WTC11 (cell line): ENCODE data around the gene HDAC3.

Source experiments
- ATF2 ChIP-seq: sonication (generic); formaldehyde crosslinking; IDR thresholded peaks from 2 replicates; pipeline ENCODE4 v1.8.1; 2022; ENCODE audit warnings: low read depth, missing genetic modification reagents, borderline replicate concordance
- ATF3 ChIP-seq: sonication (generic); formaldehyde crosslinking; conservative IDR thresholded peaks from 2 replicates; pipeline ENCODE4 v1.8.1; 2022; ENCODE audit warnings: mild to moderate bottlenecking, missing genetic modification reagents
- CTCF ChIP-seq: fragments of 200-600 bp; IDR thresholded peaks from 2 replicates; pipeline ENCODE4 v1.8.0; 2022; ENCODE audit warnings: antibody characterized with exemption
- ESRRA ChIP-seq: sonication (generic); formaldehyde crosslinking; IDR thresholded peaks from 2 replicates; pipeline ENCODE4 v1.8.1; 2022; ENCODE audit warnings: mild to moderate bottlenecking, missing genetic modification reagents, borderline replicate concordance
- MAX ChIP-seq: sonication (generic); formaldehyde crosslinking; IDR thresholded peaks from 2 replicates; pipeline ENCODE4 v1.8.0; 2022; ENCODE audit warnings: mild to moderate bottlenecking, missing genetic modification reagents
- MLX ChIP-seq: sonication (generic); formaldehyde crosslinking; IDR thresholded peaks from 2 replicates; pipeline ENCODE4 v1.8.1; 2023; ENCODE audit warnings: mild to moderate bottlenecking, missing genetic modification reagents, moderate library complexity
- NFYB ChIP-seq: sonication (generic); formaldehyde crosslinking; conservative IDR thresholded peaks from 2 replicates; pipeline ENCODE4 v1.8.0; 2022; ENCODE audit warnings: low read depth, missing genetic modification reagents
- USF2 ChIP-seq: sonication (generic); formaldehyde crosslinking; IDR thresholded peaks from 2 replicates; pipeline ENCODE4 v1.8.1; 2023; ENCODE audit warnings: mild to moderate bottlenecking, missing genetic modification reagents, moderate library complexity
- ZNF263 ChIP-seq: sonication (generic); formaldehyde crosslinking; IDR thresholded peaks from 2 replicates; pipeline ENCODE4 v1.8.1; 2022; ENCODE audit warnings: low read depth, mild to moderate bottlenecking, moderate library complexity, missing genetic modification reagents
- ZNF317 ChIP-seq: sonication (generic); formaldehyde crosslinking; IDR thresholded peaks from 2 replicates; pipeline ENCODE4 v1.8.1; 2023; ENCODE audit warnings: low read depth, mild to moderate bottlenecking, moderate library complexity, missing genetic modification reagents, borderline replicate concordance

GRCh38 chr5:141585594-141585993, 51.1 kb downstream of the HDAC3 start:
- TF ChIP-seq CTCF: no peak
- no peak for TF ChIP-seq MLX
- TF ChIP-seq USF2 (CRISPR knock-in tag): no peak
- TF ChIP-seq ZNF263 (CRISPR knock-in tag): no peak
- no peak for TF ChIP-seq NFYB
- TF ChIP-seq ESRRA (CRISPR knock-in tag): no peak
- TF ChIP-seq MAX (CRISPR knock-in tag): no peak
- no peak for TF ChIP-seq ATF3
- no peak for TF ChIP-seq ZNF317 (CRISPR knock-in tag)
- no peak for TF ChIP-seq ATF2
